Activated CD4-positive, alpha-beta T cell treated with anti-CD3 and anti-CD28 coated beads for 48 hours (primary cell): ENCODE measurements around the gene ASNSD1.
"Not testable (repeated sequence)": the region's sequence is repeated elsewhere in the genome, so short reads cannot be mapped to it uniquely, and the experiment has no call there.

ENCODE experiments used
- DNase-seq: peaks from one replicate; pipeline ENCODE4 v3.0.0-alpha.2; 2020

Gene ASNSD1

DNA sequence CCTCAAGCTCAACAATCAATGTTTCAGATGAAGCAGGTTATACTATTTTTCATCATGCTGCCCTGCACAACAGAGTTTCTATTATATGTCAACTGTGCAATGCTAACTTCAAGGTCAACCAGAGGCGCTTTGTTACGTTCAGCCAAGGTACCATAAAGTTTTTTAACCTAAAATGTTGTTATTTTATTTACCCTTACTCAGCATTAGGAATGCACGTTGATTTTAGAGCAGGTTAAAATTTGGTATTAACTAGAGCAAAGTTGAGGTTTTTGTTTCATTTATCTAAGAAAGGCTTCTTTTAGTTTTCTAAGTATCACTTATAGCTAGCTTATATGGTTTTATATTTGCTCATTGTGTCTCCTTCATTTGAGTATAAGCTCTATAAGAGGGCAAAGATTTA, 35.0 kb downstream of the ASNSD1 start:
- no peak for DNase-seq

- peak; percentile 43 for DNase-seq
These were observed 37.0 kb downstream of the ASNSD1 start for GRCh38 chr2:189698020-189698887.

GRCh38 chr2:189700681-189701080, 39.4 kb downstream of the ASNSD1 start:
- DNase-seq = no peak

- no peak for DNase-seq
These were observed 40.8 kb downstream of the ASNSD1 start for GRCh38 chr2:189702071-189702470.

- DNase-seq = no peak
These were observed 48.4 kb downstream of the ASNSD1 start for GRCh38 chr2:189709501-189710221.

DNA sequence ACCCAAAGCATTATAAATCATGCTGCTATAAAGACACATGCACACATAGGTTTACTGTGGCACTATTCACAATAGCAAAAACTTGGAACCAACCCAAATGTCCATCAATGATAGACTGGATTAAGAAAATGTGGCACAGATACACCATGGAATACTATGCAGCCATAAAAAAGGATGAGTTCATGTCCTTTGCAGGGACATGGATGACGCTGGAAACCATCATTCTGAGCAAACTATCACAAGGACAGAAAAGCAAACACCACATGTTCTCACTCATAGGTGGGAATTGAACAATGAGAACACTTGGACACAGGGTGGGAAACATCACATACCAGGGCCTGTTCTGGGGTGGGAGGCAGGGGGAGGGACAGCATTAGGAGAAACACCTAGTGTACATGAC, 56.3 kb downstream of the ASNSD1 start:
- not testable (repeated sequence) for DNase-seq

- DNase-seq = no peak
These were observed 58.3 kb downstream of the ASNSD1 start for GRCh38 chr2:189719571-189719970.
